Ishikawa (cell line): ENCODE data around the gene NR3C2.

Source experiments
- CEBPB ChIP-seq: IDR thresholded peaks from 2 replicates; pipeline ENCODE4 v1.6.1; 2012
- CREB1 ChIP-seq: IDR thresholded peaks from 2 replicates; pipeline ENCODE4 v1.6.1; 2012; ENCODE audit warnings: low read depth
- EGR1 ChIP-seq: IDR thresholded peaks from 2 replicates; pipeline ENCODE4 v1.6.1; 2012
- EP300 ChIP-seq: IDR thresholded peaks from 2 replicates; pipeline ENCODE4 v1.6.1; 2012; ENCODE audit warnings: borderline replicate concordance
- FOXM1 ChIP-seq: IDR thresholded peaks from 2 replicates; pipeline ENCODE4 v1.6.1; 2012; ENCODE audit warnings: low read depth, borderline replicate concordance
- NFIC ChIP-seq: IDR thresholded peaks from 2 replicates; pipeline ENCODE4 v1.6.1; 2012
- RAD21 ChIP-seq: IDR thresholded peaks from 2 replicates; pipeline ENCODE4 v1.6.1; 2012; ENCODE audit warnings: low read depth
- TAF1 ChIP-seq: IDR thresholded peaks from 2 replicates; pipeline ENCODE4 v1.6.1; 2012; ENCODE audit warnings: low read depth, mild to moderate bottlenecking
- TCF12 ChIP-seq: IDR thresholded peaks from 2 replicates; pipeline ENCODE4 v1.6.1; 2012; ENCODE audit warnings: low read depth
- TEAD4 ChIP-seq: IDR thresholded peaks from 2 replicates; pipeline ENCODE4 v1.6.1; 2012
- USF1 ChIP-seq: IDR thresholded peaks from 2 replicates; pipeline ENCODE4 v1.6.1; 2012
- YY1 ChIP-seq: IDR thresholded peaks from 2 replicates; pipeline ENCODE4 v1.6.1; 2012; ENCODE audit warnings: low read depth
- ZBTB7A ChIP-seq: IDR thresholded peaks from 2 replicates; pipeline ENCODE4 v1.6.1; 2012; ENCODE audit warnings: low read depth
- TF ChIP-seq, protein P1 (sequence below): IDR thresholded peaks from 2 replicates; pipeline ENCODE4 v1.6.1; 2012; ENCODE audit warnings: low read depth, mild to moderate bottlenecking
- TF ChIP-seq, protein P2 (sequence below): IDR thresholded peaks from 2 replicates; pipeline ENCODE4 v1.6.1; 2012

The NR3C2 gene

DNA sequence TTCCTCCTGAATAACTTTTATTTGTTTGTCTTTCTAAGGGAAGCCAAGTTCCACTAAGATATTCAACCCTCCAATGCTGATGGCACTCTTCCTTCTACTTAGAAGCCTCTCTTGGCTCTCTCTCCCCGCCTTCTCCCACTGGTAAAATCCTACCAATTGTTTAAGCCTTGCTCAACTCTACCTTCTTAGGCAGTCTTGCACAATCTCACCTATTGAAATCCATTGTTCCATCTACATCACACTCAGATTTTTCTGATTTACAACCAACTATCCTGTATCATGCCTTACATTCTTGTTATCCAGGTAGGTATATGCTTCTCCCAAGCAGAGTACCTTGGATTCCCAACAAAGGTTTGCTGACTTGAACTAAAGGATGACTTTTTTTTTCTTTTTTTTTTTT lies 69.1 kb downstream of the NR3C2 start:
- TF ChIP-seq CREB1 (no peak), CEBPB (peak; percentile 90)

DNA sequence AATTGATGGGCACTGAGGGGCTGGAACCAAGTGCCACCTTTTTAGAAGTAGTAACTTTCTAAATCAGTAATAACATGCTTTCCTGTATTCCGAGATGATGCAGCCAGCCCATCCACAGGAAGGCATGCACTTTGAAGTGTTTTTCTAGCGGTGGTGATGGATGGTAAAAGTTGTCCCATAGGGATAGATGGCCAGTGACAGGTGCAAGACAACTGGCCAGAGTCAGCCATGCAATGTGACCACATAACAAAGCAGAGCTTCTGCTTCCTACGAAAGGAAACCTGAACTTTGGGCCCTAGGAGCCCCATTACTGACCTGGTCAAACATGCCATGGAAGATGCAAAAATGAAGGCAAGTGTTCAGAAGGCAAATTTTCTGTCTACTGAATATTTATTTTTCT lies 72.3 kb downstream of the NR3C2 start:
- no peak for TF ChIP-seq CEBPB

DNA sequence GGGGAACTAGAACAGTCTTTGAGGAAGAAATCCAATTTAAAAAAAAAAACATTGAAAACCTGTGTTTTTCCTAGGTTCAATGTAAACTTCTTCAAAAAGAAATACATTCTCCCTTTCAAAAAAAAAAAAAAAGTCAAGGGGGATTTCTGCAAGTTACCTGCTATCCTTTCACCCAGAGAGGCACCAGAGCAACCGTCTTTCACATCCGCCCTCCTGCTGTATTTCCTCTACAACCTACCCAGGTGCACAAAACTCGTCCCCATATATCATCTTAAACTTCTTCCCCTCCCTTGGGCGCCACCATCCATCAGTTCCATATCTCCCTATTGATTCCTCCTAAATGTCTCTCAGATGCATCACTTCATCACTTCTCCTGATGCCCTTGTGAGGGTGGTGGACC lies 74.5 kb downstream of the NR3C2 start:
- TF ChIP-seq, protein P1, sequence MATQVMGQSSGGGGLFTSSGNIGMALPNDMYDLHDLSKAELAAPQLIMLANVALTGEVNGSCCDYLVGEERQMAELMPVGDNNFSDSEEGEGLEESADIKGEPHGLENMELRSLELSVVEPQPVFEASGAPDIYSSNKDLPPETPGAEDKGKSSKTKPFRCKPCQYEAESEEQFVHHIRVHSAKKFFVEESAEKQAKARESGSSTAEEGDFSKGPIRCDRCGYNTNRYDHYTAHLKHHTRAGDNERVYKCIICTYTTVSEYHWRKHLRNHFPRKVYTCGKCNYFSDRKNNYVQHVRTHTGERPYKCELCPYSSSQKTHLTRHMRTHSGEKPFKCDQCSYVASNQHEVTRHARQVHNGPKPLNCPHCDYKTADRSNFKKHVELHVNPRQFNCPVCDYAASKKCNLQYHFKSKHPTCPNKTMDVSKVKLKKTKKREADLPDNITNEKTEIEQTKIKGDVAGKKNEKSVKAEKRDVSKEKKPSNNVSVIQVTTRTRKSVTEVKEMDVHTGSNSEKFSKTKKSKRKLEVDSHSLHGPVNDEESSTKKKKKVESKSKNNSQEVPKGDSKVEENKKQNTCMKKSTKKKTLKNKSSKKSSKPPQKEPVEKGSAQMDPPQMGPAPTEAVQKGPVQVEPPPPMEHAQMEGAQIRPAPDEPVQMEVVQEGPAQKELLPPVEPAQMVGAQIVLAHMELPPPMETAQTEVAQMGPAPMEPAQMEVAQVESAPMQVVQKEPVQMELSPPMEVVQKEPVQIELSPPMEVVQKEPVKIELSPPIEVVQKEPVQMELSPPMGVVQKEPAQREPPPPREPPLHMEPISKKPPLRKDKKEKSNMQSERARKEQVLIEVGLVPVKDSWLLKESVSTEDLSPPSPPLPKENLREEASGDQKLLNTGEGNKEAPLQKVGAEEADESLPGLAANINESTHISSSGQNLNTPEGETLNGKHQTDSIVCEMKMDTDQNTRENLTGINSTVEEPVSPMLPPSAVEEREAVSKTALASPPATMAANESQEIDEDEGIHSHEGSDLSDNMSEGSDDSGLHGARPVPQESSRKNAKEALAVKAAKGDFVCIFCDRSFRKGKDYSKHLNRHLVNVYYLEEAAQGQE, result no peak
- TF ChIP-seq YY1 (no peak), CEBPB (no peak), TEAD4 (no peak), RAD21 (no peak), ZBTB7A (no peak), TCF12 (no peak), USF1 (no peak), EGR1 (no peak), NFIC (no peak), FOXM1 (no peak), TAF1 (no peak), CREB1 (no peak), EP300 (no peak)
- TF ChIP-seq, protein P2, sequence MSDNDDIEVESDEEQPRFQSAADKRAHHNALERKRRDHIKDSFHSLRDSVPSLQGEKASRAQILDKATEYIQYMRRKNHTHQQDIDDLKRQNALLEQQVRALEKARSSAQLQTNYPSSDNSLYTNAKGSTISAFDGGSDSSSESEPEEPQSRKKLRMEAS, result no peak

GRCh38 chr4:148366251-148366650 lies 76.0 kb downstream of the NR3C2 start:
- no peak for TF ChIP-seq RAD21
- TF ChIP-seq, protein P2, result no peak

DNA sequence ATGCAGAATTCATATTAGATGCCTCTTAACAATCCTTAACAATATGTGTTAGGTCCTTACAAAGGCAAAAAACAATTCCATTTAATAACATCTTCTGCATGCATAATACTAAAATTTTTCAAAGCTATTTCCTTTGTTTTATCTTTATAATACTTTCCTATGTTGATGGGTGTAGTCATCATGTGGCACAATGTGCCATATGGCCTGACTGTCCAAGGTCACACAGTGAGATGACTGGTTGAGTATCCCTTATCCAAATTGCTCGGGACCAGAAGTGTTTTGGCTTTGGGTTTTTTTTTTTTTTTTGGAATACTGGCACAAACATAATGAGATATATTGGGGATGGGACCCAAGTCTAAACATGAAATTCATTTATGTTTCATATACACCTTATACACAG lies 77.7 kb downstream of the NR3C2 start:
- TF ChIP-seq TCF12 (no peak), NFIC (no peak), ZBTB7A (no peak), YY1 (no peak)
- TF ChIP-seq, protein P2, result no peak

GRCh38 chr4:148359769-148360168 lies 82.4 kb downstream of the NR3C2 start:
- no peak for TF ChIP-seq CREB1
- TF ChIP-seq EP300, result no peak
- no peak for TF ChIP-seq TAF1
- TF ChIP-seq FOXM1, result no peak
- TF ChIP-seq, protein P1, result no peak
- TF ChIP-seq RAD21, result no peak

- TF ChIP-seq TEAD4 (no peak), EP300 (no peak), CREB1 (no peak), TCF12 (no peak), RAD21 (no peak), YY1 (no peak), USF1 (no peak)
- TF ChIP-seq, protein P1, result no peak
Measured at GRCh38 chr4:148355442-148356123, 86.6 kb downstream of the NR3C2 start.
